Activated CD4-positive, alpha-beta T cell treated with anti-CD3 and anti-CD28 coated beads, Interleukin-2, amount 10 ng/mL, durations not matched to agents 7 days and 5 days (primary cell): Measurements from ENCODE around the gene TBC1D19. TPM values are rescaled to one million over a fixed set of nuclear protein-coding genes. Genes with fewer than 3 reads are reported as not detected.
"Not testable (repeated sequence)": the region's sequence is repeated elsewhere in the genome, so short reads cannot be mapped to it uniquely, and the experiment has no call there.

Experiments used
- CTCF ChIA-PET: fragments of 350-600 bp; sonication (Branson Sonifier 250); formaldehyde crosslinking; loops from one replicate; lab custom pipeline; 2021; ENCODE audit warnings: antibody characterized with exemption; lab: Charles Lee
- POLR2A ChIA-PET: fragments of 350-600 bp; sonication (Branson Sonifier 250); formaldehyde crosslinking; loops from one replicate; lab custom pipeline; 2021; ENCODE audit warnings: antibody characterized with exemption; lab: Charles Lee
- DNase-seq: peaks from one replicate; pipeline ENCODE4 v3.0.0-alpha.2; 2020
- H3K27ac Mint-ChIP-seq: one replicate; pipeline ENCODE4 v1.8.0; 2021; ENCODE audit warnings: mild to moderate bottlenecking, moderate library complexity, mixed read lengths
- H3K27me3 Mint-ChIP-seq: one replicate; pipeline ENCODE4 v1.8.0; 2021; ENCODE audit warnings: mixed read lengths
- H3K36me3 Mint-ChIP-seq: one replicate; pipeline ENCODE4 v1.8.0; 2021; ENCODE audit warnings: low read depth, mixed read lengths
- H3K4me1 Mint-ChIP-seq: one replicate; pipeline ENCODE4 v1.8.0; 2021; ENCODE audit warnings: mixed read lengths
- H3K4me3 Mint-ChIP-seq: one replicate; pipeline ENCODE4 v1.8.0; 2021; ENCODE audit warnings: mild to moderate bottlenecking, moderate library complexity, mixed read lengths
- H3K9me3 Mint-ChIP-seq: one replicate; pipeline ENCODE4 v1.8.0; 2021; ENCODE audit warnings: mixed read lengths
- total RNA-seq, 2 experiments: library from RNA; stranded (reverse); gene quantifications; one replicate each; pipeline ENCODE4 v1.2.3, GENCODE V29; 2021

Gene TBC1D19
- total RNA-seq, 2 experiments from 2014 or later: 4.4 to 5.2 TPM

DNA sequence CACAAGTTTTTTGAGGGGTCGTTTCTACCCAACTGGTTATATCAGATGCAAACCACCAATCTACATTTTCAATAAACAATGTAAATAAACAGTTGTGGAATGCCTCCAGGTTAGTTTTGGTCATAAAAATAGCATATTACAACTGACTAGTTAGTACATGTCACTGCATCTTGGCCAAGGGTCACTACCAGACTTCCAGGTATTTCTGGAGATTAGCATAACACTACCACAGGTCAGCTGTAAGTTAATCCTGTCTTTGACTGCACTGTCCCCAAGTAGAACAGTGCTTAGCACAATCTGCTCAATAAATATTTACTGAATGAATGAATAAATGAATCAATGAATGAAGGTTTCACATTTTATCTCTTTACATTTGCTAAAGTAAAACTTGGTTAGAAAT, 64.4 kb downstream of the TBC1D19 start:
- POLR2A ChIA-PET: no interaction called here
- Mint-ChIP-seq H3K27ac (no peak overlapping the region), H3K27me3 (no peaks in the 10 kb centered on the region), H3K36me3 (peaks cover 4% of the 10 kb centered on the region), H3K4me1 (no peaks in the 10 kb centered on the region), H3K4me3 (no peak overlapping the region), H3K9me3 (peaks cover 5% of the 10 kb centered on the region)
- no peak for DNase-seq
- CTCF ChIA-PET: interaction anchor here (0.7 kb wide), 1 partner anchor 19 kb away, joined by 3 read pairs; no protein-coding TSS in a partner anchor

DNA sequence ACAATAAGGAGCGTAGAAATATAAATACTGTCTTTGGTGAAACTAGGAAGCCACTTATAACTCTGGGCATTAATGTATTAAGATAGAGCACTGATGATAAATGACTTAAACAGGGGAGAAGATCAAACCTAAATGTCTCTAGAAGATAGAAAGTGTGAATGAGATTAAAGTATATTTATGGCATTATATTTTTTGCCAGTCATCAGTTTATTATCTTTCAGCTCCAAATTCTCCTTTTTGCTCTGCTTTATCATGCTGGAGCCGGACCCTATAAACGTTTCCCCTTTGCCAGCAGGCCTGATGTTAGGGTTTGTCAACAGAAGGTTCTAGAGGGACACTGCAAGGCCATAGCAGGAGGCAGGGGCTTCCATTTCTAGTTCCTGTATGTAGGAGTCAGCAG, 76.4 kb downstream of the TBC1D19 start:
- Mint-ChIP-seq H3K27me3 (no peaks in the 10 kb centered on the region), H3K27ac (no peak overlapping the region), H3K4me3 (no peak overlapping the region), H3K9me3 (no peaks in the 10 kb centered on the region), H3K4me1 (no peaks in the 10 kb centered on the region), H3K36me3 (no peaks in the 10 kb centered on the region)
- CTCF ChIA-PET: no interaction called here
- POLR2A ChIA-PET: no interaction called here
- no peak for DNase-seq

GRCh38 chr4:26663888-26664287, 80.0 kb downstream of the TBC1D19 start:
- ChIA-PET POLR2A (no interaction called here), CTCF (no interaction called here)
- DNase-seq: no peak
- H3K9me3 Mint-ChIP-seq: no peaks in the 10 kb centered on the region
- no peak overlapping the region for H3K27ac Mint-ChIP-seq
- H3K36me3 Mint-ChIP-seq: no peaks in the 10 kb centered on the region
- no peak overlapping the region for H3K4me3 Mint-ChIP-seq
- H3K27me3 Mint-ChIP-seq: no peaks in the 10 kb centered on the region
- H3K4me1 Mint-ChIP-seq: no peaks in the 10 kb centered on the region

DNA sequence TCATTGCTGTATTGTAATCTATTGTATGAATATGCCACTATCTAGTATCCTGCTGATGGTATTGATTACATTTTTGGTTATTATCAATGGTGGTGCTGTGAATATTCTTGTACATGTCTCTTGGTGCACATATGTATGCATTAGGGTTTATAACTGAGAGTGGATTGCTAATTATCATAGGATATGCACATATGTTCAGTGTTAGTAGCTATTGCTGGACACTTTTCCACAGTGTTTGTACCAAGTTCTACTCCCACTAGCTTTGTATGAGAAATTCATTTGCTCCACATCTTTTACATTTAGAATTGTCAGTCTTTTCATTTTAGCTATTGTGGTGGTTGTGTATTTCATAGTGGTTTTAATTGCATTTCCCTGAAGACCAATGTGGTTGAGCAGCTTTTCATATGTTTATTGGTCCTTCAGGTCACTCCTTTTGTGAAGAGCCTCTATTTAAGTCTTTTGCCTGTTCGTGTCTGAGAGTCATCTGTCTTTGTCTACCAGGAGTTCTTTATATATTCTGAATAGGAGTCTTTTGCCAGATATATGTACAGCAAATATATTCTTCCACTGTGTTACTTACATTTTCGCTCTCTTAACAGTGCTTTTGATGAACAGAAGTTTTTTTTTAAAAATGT, 87.1 kb downstream of the TBC1D19 start:
- H3K4me1 Mint-ChIP-seq: no peaks in the 10 kb centered on the region
- DNase-seq: no peak
- no peaks in the 10 kb centered on the region for H3K27me3 Mint-ChIP-seq
- no peaks in the 10 kb centered on the region for H3K9me3 Mint-ChIP-seq
- H3K36me3 Mint-ChIP-seq: no peaks in the 10 kb centered on the region
- H3K27ac Mint-ChIP-seq: no peak overlapping the region
- CTCF ChIA-PET: no interaction called here
- H3K4me3 Mint-ChIP-seq: no peak overlapping the region
- POLR2A ChIA-PET: no interaction called here

DNA sequence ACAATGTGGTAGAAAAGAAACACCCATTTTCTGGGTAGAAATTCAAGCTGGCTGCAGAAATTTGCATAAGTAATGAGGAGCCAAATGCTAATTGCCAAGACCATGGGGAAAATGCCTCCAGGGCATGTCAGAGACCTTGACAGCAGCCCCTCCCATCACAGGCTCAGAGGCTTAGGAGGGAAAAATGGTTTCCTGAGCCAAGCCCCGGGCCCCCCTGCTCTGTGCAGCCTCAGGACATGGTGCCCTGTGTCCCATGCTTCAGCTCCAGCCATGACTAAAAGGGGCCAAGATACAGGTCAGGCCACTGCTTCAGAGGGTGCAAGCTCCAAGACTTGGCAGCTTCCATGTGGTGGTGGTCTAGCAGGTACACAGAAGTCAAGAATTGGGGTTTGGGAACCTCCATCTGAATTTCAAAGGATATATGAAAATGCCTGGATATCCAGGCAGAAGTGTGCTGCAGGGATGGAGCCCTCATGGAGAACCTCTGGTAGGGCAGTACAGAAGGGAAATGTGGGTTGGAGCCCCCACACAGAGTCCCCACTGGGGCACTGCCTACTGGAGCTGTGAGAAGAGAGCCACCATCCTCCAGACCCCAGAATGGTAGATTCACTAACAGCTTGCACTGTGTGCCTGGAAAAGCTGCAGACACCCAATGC, 95.3 kb downstream of the TBC1D19 start:
- DNase-seq, H3K4me3 Mint-ChIP-seq, POLR2A ChIA-PET, H3K4me1 Mint-ChIP-seq, H3K27ac Mint-ChIP-seq, H3K27me3 Mint-ChIP-seq: not testable (repeated sequence)
- Mint-ChIP-seq H3K36me3 (peaks cover 21% of the 10 kb centered on the region), H3K9me3 (peaks cover 30% of the 10 kb centered on the region)
- CTCF ChIA-PET: interaction anchor here (0.7 to 0.9 kb wide), 2 partner anchors 46 to 165 kb away, joined by 3 to 4 read pairs; no protein-coding TSS in a partner anchor

GRCh38 chr4:26682436-26682835, 98.6 kb downstream of the TBC1D19 start:
- no peak for DNase-seq
- H3K4me3 Mint-ChIP-seq: no peak overlapping the region
- no peaks in the 10 kb centered on the region for H3K4me1 Mint-ChIP-seq
- POLR2A ChIA-PET: no interaction called here
- no peaks in the 10 kb centered on the region for H3K27me3 Mint-ChIP-seq
- no peak overlapping the region for H3K27ac Mint-ChIP-seq
- peaks cover 21% of the 10 kb centered on the region for H3K36me3 Mint-ChIP-seq
- CTCF ChIA-PET: no interaction called here
- H3K9me3 Mint-ChIP-seq: peaks cover 30% of the 10 kb centered on the region

DNA sequence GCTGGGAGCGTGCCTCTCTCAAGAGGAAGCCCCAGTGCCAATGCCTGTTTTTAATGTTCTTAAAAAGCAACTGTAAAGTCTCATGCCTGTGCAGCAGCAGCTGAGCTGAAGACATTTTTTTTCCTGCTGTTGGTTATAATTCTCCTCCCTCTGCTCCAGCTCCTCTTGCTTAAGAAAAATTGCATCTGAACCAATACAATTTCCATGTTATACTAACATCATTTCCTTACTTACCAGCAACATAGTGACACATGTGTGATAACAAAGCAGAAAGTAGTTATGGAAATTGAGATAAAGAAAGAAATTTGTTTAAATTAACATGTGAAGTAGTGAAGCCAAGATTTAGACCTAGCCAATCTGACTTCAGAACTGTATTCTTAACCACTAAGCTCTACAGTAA, 101.4 kb downstream of the TBC1D19 start:
- no peak overlapping the region for H3K27ac Mint-ChIP-seq
- CTCF ChIA-PET: interaction anchor here (0.5 to 1.0 kb wide), 2 partner anchors 61 to 64 kb away, joined by 3 read pairs; no protein-coding TSS in a partner anchor

GRCh38 chr4:26687728-26688127, 103.8 kb downstream of the TBC1D19 start:
- no peak for DNase-seq
- H3K9me3 Mint-ChIP-seq: no peaks in the 10 kb centered on the region
- peaks cover 1% of the 10 kb centered on the region for H3K36me3 Mint-ChIP-seq
- H3K4me1 Mint-ChIP-seq: no peaks in the 10 kb centered on the region
- CTCF ChIA-PET: no interaction called here
- no peaks in the 10 kb centered on the region for H3K27me3 Mint-ChIP-seq
- POLR2A ChIA-PET: no interaction called here
- no peak overlapping the region for H3K4me3 Mint-ChIP-seq
- no peak overlapping the region for H3K27ac Mint-ChIP-seq

More for the DNA sequence above, 101.4 kb downstream of the TBC1D19 start:
- no peaks in the 10 kb centered on the region for H3K27me3 Mint-ChIP-seq
- DNase-seq: no peak
- H3K36me3 Mint-ChIP-seq: peaks cover 3% of the 10 kb centered on the region
- peaks cover 8% of the 10 kb centered on the region for H3K9me3 Mint-ChIP-seq
- no peak overlapping the region for H3K4me3 Mint-ChIP-seq
- H3K4me1 Mint-ChIP-seq: no peaks in the 10 kb centered on the region
- POLR2A ChIA-PET: no interaction called here

DNA sequence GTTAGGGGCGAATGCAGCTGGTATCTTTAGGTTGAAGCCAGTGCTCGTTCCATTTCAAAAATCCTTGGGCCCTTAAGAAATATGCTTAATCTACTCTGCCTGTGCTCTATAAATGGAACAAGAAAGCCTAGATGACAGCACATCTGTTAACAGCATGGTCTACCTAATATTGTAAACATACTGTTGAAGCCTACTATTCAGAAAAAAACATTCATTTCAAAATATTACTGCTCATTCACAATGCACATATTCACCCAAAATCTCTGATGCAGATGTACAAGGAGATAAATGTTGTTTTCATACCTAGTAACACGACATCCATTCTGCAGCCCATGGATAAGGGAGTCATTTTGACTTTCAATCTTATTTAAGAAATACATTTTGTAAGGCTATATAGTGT, 106.6 kb downstream of the TBC1D19 start:
- peaks cover 2% of the 10 kb centered on the region for H3K36me3 Mint-ChIP-seq
- POLR2A ChIA-PET: no interaction called here
- CTCF ChIA-PET: no interaction called here

GRCh38 chr4:26692014-26692726, 108.3 kb downstream of the TBC1D19 start:
- ChIA-PET CTCF (no interaction called here), POLR2A (no interaction called here)
- Mint-ChIP-seq H3K27me3 (no peaks in the 10 kb centered on the region), H3K9me3 (peaks cover 13% of the 10 kb centered on the region), H3K4me1 (no peaks in the 10 kb centered on the region), H3K4me3 (no peak overlapping the region), H3K36me3 (peaks cover 2% of the 10 kb centered on the region), H3K27ac (no peak overlapping the region)
- DNase-seq: no peak

More for the DNA sequence above, 106.6 kb downstream of the TBC1D19 start:
- DNase-seq: no peak
- Mint-ChIP-seq H3K9me3 (peaks cover 4% of the 10 kb centered on the region), H3K4me3 (no peak overlapping the region), H3K4me1 (no peaks in the 10 kb centered on the region), H3K27ac (no peak overlapping the region), H3K27me3 (no peaks in the 10 kb centered on the region)

GRCh38 chr4:26694131-26694530, 110.2 kb downstream of the TBC1D19 start:
- CTCF ChIA-PET, H3K36me3 Mint-ChIP-seq, H3K4me3 Mint-ChIP-seq, POLR2A ChIA-PET, H3K4me1 Mint-ChIP-seq, H3K27ac Mint-ChIP-seq, DNase-seq, H3K27me3 Mint-ChIP-seq: not testable (repeated sequence)
- H3K9me3 Mint-ChIP-seq: peaks cover 15% of the 10 kb centered on the region

DNA sequence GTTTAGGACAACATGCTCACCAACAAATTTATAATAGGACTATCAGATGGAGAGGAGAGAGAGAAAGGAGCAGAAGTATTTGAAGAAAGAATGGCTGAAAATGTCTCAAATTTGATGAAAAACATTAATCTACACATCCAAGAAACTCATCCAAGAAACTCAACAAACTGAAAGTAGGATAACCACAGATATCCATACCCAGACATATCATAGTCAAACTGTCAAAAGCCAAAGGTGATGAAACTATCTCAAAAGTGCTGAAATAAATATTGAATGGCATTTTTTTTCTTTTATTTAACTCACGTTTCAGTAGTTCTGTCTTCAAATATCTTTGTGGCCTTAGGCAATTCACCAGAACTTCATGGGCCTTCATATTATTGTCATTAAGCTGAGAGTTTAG, 116.2 kb downstream of the TBC1D19 start:
- no peak overlapping the region for H3K4me3 Mint-ChIP-seq
- ChIA-PET POLR2A (no interaction called here), CTCF (no interaction called here)
- DNase-seq: no peak
- no peaks in the 10 kb centered on the region for H3K4me1 Mint-ChIP-seq
- no peak overlapping the region for H3K27ac Mint-ChIP-seq
- no peaks in the 10 kb centered on the region for H3K36me3 Mint-ChIP-seq
- H3K9me3 Mint-ChIP-seq: peaks cover 15% of the 10 kb centered on the region
- no peaks in the 10 kb centered on the region for H3K27me3 Mint-ChIP-seq

- ChIA-PET CTCF (interaction anchor here (0.8 kb wide), 1 partner anchor 15 kb away, joined by 3 read pairs; no protein-coding TSS in a partner anchor), POLR2A (no interaction called here)
- H3K4me1 Mint-ChIP-seq: no peaks in the 10 kb centered on the region
- H3K27ac Mint-ChIP-seq: no peak overlapping the region
- H3K4me3 Mint-ChIP-seq: no peak overlapping the region
- H3K9me3 Mint-ChIP-seq: peaks cover 7% of the 10 kb centered on the region
- DNase-seq: no peak
- H3K27me3 Mint-ChIP-seq: no peaks in the 10 kb centered on the region
- H3K36me3 Mint-ChIP-seq: no peaks in the 10 kb centered on the region
Measured at GRCh38 chr4:26701095-26701494, 117.2 kb downstream of the TBC1D19 start.
